Coronary artery (tissue), 2 donors: ENCODE results near the gene GNL3.

Source experiments
- DNase-seq: peaks from one replicate; pipeline ENCODE4 v3.0.0-alpha.2; 2017; ENCODE audit warnings: low spot score
- H3K27ac ChIP-seq, 2 donors: fragments of 200-600 bp; sonication (generic); one replicate each; pipeline ENCODE4 v1.5.1; 2016 to 2019
- H3K4me3 ChIP-seq: fragments of 200-600 bp; sonication (generic); 2 replicates; pipeline ENCODE4 v1.5.1; 2016; ENCODE audit warnings: mild to moderate bottlenecking, moderate library complexity
- TF ChIP-seq, protein P1 (sequence below): fragments of 200-600 bp; sonication (generic); IDR thresholded peaks from one replicate; pipeline ENCODE4 v1.5.1; 2019; ENCODE audit warnings: antibody characterized with exemption

GNL3 gene

DNA sequence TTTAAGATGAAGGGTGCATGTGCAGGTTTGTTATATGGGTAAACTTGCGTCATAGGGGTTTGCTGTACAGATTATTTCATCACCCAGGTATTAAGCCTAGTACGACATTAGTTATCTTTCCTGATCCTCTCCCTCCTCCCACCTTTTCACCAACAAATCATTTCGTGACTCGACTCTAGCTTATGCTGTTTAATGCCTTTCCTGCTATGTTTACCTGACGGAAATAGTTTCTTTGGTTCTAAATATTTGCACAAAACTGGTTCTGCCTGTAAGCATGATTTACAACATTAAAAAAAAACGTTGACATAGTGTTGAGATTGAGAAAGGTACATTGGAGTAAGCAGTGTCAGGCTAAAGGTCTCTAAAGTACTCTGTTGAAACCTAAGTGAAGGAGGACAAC is 2.4 kb downstream of the GNL3 start:
- no peak overlapping the region for H3K4me3 ChIP-seq
- TF ChIP-seq, protein P1, sequence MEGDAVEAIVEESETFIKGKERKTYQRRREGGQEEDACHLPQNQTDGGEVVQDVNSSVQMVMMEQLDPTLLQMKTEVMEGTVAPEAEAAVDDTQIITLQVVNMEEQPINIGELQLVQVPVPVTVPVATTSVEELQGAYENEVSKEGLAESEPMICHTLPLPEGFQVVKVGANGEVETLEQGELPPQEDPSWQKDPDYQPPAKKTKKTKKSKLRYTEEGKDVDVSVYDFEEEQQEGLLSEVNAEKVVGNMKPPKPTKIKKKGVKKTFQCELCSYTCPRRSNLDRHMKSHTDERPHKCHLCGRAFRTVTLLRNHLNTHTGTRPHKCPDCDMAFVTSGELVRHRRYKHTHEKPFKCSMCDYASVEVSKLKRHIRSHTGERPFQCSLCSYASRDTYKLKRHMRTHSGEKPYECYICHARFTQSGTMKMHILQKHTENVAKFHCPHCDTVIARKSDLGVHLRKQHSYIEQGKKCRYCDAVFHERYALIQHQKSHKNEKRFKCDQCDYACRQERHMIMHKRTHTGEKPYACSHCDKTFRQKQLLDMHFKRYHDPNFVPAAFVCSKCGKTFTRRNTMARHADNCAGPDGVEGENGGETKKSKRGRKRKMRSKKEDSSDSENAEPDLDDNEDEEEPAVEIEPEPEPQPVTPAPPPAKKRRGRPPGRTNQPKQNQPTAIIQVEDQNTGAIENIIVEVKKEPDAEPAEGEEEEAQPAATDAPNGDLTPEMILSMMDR = no peak
- H3K27ac ChIP-seq = no peak overlapping the region
- no peak for DNase-seq

DNA sequence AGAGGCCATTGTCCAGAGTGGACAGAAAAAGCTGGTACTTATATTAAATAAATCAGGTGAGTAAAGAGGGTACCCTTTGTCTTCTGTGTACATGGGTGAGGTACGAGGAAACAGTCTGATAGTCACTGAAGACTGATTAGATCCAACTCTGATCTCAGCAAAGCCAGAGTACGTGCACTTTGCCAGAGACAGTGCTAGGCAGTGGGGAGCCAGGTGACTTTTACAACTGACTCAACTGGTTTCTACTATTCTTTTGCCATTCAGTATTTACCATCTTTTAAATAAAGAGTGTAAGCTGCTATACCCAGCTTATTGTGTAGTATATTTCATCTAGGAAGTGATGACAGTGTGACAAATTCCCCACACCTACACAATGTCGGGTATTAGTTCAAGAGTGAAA is 3.3 kb downstream of the GNL3 start:
- no peak overlapping the region for H3K27ac ChIP-seq

DNA sequence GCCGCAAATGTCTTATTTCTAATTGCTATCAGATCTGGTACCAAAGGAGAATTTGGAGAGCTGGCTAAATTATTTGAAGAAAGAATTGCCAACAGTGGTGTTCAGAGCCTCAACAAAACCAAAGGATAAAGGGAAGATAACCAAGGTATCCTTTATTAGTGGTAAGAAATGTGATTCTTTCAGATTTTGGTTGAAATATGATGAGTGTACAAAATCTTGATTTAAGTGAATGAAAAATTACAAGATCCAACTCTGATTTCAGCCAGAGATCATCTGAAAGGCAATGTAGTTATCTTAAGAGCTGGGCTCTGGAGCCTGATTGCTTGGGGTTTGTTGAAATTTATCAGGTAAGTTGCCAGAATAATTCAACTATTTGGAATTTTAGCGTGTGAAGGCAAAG is 4.7 kb downstream of the GNL3 start:
- TF ChIP-seq, protein P1 = no peak
- Histone ChIP-seq H3K4me3 (no peak overlapping the region), H3K27ac (no peak overlapping the region)
- no peak for DNase-seq

More for the DNA sequence above, 3.3 kb downstream of the GNL3 start:
- H3K4me3 ChIP-seq = no peak overlapping the region
- TF ChIP-seq, protein P1 = no peak
- no peak for DNase-seq

DNA sequence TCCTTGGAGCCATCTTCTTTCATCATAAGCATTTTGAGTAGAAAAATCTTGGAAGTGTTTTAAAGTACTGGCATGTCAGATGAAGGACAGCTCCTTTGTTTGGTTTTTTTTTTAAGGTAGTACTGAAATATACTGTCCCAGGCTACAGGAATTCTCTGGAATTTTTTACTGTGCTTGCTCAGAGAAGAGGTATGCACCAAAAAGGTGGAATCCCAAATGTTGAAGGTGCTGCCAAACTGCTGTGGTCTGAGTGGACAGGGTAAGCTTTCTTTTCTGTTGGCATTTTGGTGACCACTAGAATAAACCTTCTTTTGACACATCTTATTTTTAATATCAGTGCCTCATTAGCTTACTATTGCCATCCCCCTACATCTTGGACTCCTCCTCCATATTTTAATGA is 7.2 kb downstream of the GNL3 start:
- TF ChIP-seq, protein P1 = no peak
- no peak overlapping the region for H3K4me3 ChIP-seq
- H3K27ac ChIP-seq = no peak overlapping the region
- DNase-seq = no peak

DNA sequence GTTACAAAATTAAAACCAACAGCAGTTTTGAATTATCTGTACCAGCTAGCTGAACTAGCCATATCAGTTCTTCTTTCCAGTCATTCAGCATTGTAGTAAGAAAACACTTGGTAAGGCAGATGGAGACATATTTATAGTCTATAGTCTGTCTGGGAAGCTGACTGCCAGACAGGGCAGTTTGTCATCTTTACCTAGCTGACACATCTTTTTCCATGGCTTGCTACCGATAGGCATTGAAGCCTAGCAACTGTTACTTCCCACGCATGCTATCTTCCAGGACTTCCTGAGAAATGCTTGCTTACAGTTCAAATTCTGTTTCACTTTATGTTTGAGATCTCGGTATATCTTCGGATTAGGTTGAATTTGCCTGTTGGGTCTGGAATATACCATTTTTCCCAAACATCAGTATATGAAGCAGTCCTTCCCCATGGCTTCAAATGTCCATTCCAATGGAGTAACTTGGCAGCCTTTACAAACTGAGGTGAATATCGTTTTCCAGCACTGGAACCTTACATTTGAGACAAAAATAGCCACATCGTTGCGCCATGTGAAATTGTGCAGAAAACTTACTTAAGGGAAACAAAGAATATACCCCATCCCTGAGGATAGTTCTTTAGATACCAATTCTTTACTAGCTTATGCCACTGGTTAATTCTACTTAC is 8.8 kb downstream of the GNL3 start:
- H3K27ac ChIP-seq = no peak overlapping the region
- no peak for DNase-seq
- H3K4me3 ChIP-seq = no peak overlapping the region
- TF ChIP-seq, protein P1 = no peak

DNA sequence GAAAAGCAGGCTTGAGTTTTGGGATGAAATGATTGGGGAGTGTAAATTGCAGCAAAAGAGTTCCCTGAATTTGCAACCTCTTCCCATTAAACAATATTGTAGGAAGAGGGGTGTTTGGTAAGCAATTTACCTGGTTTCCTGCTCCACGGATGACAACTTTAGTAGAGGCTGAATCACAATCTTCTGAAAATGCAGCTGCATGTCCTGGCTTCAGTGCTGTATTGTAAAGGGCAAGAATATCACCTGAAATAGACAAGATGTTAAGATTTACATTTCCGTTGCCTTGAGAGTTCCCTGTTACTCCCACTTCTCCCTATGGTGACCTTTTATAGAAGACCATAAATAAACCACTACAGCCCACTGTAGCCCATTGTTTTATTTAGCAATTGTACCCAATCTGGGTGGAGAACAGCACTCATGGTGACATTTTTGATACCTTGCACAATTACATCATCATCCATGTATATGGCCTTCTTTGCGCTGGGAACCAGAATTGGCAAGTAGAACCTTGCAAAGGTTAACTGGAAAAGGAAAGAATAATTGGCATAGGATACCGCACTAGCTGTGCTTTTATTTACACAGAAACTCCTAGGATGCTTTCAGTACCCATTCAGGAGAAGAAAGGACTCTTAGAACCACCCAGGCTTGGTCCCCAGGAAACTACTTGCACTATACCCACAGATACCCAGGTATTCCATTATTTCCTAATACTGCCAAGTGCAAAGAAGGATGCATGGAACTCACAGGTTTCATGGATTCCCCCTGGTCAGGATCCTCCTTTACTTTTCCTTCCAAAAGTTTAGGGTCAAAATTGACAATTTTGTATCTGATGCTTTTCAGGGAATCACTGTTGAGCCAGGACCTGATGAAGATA is 10.2 kb downstream of the GNL3 start:
- Histone ChIP-seq H3K27ac (no peak overlapping the region), H3K4me3 (no peak overlapping the region)
- TF ChIP-seq, protein P1 = no peak
- DNase-seq = no peak
